GM18498 (cell line): ENCODE data around the gene P2RX6.

Experiments used
- ATAC-seq: cut with Tn5 transposase; IDR thresholded peaks from one replicate; pipeline ENCODE4 v1.9.1; 2021; ENCODE audit warnings: mild to moderate bottlenecking, moderate library complexity; ENCODE audit not compliant: unreplicated experiment

P2RX6 gene

DNA sequence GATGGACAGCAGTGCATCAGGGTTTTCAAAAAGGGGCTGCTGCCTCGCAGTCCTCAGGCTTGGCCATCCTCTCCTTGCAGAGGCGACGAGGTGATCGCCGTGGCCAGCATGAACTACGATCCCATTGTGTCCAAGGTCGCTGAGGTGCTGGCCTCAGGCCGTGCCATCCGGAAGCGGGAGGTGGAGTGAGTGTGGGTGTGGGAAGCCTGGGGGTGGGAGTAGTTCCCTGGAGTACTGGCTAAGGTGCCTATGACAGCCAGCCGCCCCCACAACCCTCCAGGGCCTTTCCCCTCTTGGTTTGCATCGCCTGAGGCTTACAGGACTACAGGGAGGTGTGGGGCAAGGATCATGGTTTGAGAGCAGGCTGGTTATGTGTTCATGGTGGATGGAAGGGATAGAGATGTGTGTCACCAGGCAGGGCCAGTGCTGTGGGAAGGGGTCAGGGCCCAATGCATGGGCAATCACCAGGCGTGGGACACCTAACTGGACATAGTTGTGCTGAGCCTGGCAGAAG, 35.0 kb upstream of the P2RX6 start:
- no peak for ATAC-seq

DNA sequence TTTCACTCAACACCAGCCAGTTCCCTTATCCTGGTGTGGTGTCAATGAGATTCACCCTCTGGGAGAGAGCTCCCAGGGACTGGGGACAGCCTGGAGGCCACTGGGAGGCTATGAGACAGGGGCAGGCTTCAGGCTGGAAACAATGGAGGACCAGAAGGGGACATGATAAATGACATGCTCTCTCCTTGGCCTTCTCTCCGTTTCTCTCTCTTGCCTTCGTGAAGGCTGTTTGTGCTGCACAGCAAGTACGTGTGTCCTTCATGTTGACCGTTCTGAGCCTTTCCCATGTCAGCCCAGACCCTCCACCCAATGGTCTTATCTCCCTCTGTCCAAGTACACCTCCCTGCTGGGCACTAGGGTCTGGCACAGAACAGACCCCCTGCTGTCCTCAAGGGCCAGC, 34.4 kb upstream of the P2RX6 start:
- no peak for ATAC-seq

DNA sequence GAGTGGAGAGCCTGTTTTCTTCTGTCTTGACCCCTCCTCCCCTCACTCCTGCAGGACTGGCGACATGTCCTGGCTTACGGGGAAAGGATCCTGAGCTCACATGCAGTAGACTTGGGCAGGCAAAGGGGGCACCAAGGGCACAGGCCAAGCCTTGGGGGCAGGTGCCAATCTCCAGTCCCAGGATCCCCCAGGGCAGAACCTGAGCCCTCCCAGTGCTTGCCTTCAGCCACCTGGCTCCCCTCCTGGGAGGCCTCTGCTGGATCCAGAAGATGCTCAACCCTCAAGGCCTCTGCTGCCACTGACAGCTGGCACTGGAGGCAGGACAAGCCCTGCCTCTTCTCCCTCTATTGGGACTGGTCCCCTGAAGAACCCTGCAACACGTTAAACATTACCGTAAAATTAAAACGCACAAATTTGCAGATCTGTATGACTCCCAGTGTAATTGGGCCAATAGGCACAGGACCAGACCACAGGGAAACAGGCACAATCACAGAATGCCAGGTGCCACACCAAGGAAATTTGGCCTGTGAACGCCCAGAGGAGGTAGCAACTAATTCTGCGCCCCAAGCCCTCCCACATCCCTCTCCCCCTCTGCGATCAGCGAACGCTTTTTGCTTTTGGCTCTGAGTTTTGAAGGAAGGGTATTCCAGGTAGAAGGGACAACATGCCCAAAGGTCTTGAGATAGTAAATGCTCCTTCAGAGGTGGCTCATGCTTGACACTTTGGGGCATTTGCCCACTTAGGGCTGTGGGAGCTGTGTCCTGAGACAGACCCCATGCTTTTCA, 33.8 kb upstream of the P2RX6 start:
- ATAC-seq, result no peak

DNA sequence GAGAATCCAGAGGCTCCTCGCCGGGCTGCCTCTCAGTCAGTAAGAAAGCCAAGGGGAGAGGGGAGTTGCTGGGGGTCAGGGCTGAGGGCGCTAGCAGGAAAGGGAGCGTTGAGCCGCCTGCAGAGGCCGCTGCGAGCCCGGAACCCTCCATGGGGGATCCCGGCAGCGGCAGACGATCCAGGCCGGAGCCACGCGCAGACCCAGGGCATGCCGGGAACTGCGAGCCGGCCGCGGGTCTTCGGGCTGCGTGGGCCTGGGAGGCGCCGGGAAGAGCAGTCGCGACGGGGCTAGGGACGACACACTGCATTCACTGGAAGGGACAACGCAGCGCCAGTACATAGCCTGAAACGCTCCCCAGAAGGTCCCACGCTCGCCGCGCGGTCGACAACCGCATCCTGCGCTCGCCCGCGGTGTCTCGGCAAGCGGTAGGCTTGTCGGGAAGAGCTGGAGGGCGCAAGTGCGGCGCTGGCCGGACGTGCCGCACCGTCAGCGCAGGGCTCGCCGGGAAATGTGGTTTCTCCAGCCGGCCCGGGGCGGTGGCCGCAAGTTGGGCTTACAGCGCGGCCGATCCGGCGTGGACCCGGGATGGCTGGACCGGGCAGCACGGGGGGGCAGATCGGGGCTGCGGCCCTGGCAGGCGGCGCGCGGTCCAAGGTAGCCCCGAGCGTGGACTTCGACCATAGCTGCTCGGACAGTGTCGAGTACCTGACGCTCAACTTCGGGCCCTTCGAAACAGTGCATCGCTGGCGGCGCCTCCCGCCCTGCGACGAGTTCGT, 33.0 kb upstream of the P2RX6 start, which contains the start of gene LZTR1:
LZTR1 (plus strand) TSS at position 511 of the 776 bp plus-strand sequence; CDS start at position 586, 75 bp downstream.
- ATAC-seq, result peak; percentile 80

DNA sequence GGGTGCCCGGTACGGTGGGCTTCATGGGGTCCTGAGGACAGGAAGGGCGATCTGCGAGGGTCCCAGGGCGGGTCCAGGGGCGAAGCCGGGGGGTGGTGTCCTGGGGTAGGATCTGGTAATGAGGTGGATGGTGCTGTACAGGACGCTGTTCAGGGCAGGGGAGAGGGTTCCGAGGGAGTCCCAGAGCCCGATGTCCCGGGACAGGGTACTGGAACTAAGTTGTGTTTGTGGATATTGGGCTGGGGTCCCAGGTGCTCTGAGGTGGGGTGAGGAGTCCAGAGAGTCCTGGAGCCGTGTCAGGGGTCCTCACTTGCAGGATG, 32.4 kb upstream of the P2RX6 start:
- peak; percentile 12 for ATAC-seq

DNA sequence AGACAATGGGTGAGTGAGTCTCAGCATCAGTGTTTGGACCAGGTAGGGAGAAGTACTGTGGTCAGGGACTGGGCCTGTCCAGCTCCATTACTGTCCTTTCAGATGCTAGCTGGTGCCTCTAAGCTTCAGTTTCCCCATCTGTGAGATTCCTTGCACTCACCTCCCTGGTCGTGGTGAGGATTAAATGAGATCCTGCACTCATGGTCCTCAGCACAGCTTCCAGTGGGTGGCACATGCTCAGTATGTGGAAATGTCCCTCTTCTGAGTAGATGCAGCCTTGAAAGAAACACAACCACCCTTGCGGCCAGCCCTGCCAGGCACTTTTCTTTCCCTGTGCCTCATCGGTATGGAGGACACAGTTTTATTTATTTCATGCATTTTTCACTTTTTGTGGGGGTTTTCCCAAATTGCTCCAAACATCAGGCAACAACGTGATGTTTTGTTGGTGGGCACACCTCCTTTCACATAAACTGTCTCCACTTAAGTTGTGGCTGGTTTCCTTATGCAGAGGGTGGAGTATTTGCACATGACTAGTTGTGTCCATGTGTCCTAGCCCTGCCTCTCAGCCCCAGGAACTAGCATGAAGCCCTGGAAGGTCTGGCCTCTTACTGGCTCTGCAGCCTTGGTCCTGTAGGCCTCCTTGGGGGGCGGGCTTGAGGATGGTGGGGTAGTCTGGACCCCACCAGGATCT, 31.7 kb upstream of the P2RX6 start:
- ATAC-seq, result no peak

DNA sequence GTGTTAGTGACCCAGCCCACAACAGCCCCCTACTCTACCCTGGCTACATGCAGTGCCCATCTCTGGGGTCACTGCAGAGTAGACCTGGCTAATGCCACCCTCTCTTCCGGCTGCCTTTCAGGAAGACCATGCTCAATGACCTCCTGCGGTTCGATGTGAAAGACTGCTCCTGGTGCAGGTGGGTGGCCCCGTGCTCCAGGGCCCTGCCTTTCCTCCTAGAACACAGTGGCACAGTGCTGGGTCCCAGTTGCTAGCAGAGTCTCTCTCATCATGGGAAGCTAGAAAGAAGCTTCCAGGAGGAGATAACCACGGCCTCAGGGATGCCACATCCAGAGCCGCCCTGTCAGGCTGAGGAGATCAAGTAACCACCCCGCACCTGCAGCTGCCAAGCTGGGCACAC, 29.2 kb upstream of the P2RX6 start:
- ATAC-seq, result no peak

DNA sequence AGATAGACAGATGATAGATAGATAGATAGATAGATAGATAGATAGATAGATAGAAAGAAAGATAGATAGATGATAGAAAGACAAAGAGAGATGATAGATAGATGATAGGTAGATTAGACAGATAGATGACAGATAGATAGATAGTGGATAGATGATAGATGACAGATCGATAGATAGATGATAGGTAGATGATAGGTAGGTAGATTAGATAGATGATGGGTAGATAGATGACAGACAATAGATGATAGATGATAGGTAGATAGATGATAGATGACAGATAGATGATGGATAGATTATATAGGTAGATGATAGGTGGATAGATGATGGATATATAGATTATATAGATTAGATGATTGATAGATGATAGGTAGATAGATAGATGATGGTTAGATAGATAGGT, 28.6 kb upstream of the P2RX6 start:
- no peak for ATAC-seq

DNA sequence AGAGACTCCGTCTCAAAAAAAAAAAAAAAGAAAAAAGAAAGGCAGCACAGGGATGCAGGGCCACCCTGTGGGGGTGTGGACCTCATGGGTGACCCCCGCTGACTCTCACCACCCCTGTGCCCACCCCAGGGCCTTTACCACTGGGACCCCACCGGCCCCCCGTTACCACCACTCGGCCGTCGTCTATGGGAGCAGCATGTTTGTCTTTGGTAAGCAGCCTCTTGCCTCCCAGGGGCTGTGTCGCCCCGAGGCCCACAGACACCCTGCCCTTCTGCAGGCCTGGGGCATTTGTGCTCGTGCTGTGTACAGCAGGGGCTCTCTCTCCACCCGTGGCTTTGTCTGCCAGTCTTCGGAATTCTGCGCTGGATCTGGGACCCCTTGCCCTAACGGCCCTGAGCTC, 27.6 kb upstream of the P2RX6 start:
- no peak for ATAC-seq

DNA sequence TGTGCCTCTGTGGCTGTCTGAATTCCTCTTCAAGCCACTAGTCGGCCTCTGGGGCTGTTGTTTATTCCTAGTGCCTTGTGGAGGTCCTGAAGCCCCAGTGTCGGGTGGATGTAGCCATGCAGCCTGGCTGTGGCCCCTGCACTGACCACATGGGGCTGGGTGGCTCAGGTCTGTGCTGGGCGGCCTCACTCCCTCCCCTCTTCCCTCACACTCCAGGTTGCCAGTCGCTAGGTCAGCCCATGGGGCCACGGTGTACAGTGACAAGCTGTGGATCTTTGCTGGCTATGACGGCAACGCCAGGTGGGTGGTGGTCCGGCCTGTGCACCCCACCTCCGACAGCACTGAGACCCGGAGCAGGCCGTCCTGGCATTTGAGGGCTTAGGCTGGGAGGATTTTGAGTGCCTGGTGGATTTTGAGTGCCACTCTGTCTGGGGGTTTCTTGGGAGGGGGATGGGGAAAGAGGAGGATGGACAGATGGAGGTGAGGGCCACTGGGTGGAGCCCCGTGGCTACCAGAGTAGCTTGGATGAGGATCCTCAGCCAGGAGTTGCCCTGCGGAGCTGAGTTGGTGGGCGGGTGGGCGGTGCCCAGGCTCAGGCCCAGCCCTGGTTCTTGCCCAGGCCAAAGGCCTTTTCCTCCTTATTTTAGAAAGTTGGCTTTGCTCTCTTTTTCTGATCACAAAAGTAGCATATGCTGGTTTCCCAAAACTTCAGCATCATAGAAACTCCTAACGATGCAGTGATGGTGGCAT, 26.2 kb upstream of the P2RX6 start:
- no peak for ATAC-seq

DNA sequence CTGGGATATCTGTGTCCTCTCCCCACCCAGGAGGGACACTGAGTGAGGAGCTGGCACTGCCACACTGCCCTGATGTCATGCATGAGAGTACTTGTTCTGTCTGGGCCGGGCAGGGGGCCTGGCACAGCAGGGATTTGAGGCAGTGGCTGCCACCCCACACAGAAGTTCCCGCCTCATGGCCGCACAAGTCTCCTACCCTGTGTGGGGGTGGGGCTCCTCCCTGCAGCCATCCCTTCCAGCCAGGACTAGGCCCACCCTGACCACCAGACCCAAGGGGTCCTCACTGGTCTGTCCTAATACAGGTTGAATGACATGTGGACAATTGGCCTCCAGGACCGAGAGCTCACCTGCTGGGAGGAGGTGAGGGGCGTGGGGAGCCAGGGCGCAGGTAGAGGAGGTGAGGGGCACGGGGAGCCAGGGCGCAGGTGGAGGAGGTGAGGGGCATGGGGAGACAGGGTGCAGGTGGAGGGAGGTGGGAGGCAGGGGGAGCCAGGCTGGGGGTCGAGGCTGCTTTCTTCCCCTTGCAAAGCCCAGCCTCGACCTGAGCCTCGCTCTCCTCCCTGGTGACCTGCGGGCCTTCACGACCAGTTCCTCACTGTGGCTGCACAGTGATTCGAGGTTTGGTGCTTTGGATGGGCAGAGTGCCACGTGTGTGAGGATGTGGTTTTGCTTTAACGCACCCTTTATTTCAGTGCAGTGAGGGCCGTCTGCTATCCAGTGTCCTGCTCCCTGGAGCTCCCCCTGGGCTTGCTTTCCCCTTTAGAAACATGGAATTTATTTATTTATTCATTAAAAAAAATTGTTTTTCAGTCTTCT, 25.4 kb upstream of the P2RX6 start:
- no peak for ATAC-seq

DNA sequence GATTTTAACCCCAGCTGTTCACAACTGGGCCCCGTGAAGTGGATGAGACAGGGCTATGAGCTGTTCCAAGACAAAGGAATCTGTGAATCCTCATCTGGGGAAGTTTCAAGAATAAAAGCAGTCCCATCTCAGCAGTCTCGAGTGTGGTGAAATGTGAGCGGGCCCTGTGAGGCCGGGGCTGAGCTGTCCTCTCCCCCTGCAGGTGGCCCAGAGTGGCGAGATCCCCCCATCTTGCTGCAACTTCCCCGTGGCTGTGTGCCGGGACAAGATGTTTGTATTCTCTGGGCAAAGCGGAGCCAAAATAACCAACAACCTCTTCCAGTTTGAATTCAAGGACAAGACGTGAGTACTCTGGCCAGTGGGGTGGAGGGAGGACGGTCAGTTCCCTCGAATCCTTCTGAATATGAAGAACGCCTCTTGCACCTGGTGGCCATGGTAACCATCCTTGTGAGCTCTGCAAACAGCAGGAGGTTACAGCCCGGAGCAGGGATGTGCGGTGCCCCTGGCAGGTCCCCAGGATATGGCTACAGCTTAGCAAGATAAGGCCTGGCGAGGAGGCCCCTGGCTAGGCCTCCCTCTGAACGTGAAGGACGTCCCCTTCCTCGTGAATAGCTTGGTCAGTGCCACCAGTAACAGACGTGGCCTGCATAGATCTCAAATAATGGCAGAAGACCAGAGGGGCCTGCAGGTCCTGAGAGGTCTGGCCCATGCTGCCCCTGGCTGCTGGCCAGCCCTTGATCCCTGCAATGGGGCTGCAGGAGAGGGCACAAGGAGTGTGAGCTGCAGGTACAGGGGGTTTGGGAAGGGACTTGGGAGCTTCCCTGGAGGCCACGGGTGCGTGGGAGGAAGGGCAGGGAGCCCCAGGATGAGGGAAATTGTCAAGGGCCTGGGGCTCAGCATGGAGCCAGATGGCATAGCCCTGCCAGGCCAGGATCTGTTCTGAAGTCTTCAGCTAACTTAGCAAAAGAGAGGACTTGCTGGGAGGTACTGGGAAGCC, 24.5 kb upstream of the P2RX6 start:
- ATAC-seq, result no peak

DNA sequence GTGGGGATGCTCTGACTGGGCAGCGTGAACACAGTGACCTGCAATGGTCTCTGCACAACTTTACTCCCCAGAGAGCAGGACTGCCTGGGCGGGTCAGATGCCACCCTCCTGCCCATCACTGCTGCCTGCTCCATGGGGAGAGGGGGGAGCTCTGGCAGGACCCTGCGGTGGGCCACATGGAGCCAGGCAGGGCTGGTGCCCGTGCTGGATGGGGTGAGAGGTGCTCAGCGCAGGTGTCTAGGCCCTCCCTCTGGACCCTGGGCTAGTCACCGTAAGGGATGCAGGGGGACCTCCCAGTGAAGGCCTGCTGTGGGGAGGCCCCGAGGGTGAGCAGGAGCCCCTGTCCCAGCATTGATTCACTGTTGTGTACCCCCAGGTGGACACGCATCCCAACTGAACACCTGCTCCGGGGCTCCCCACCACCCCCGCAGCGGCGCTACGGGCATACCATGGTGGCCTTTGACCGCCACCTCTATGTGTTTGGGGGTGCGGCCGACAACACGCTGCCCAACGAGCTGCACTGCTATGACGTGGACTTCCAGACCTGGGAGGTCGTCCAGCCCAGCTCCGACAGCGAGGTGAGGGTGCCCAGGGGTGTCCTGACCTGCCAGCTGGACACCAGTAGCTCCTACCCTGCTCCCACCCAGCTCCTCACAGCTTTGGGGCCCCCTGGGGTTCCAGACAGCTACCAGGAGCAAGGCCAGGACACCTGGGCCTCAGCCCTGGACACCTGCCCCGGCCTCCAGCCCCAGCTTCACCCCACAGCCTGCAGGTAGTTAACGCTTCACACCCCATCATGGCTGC, 23.5 kb upstream of the P2RX6 start:
- no peak for ATAC-seq

DNA sequence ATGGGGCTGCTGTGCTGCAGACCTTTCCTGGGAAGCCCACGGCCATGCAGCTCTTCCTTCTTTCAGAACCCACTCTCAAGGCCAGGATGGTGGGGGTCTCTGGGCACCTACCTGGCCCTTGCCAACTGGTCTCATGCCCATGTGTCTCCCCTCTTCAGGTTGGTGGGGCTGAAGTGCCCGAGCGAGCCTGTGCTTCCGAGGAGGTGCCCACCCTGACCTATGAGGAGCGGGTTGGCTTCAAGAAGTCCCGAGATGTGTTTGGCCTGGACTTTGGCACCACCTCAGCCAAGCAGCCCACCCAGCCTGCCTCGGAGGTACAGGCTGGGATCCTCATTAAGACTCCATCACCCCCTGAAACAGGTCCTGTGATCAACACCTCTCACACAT, 22.9 kb upstream of the P2RX6 start:
- no peak for ATAC-seq

DNA sequence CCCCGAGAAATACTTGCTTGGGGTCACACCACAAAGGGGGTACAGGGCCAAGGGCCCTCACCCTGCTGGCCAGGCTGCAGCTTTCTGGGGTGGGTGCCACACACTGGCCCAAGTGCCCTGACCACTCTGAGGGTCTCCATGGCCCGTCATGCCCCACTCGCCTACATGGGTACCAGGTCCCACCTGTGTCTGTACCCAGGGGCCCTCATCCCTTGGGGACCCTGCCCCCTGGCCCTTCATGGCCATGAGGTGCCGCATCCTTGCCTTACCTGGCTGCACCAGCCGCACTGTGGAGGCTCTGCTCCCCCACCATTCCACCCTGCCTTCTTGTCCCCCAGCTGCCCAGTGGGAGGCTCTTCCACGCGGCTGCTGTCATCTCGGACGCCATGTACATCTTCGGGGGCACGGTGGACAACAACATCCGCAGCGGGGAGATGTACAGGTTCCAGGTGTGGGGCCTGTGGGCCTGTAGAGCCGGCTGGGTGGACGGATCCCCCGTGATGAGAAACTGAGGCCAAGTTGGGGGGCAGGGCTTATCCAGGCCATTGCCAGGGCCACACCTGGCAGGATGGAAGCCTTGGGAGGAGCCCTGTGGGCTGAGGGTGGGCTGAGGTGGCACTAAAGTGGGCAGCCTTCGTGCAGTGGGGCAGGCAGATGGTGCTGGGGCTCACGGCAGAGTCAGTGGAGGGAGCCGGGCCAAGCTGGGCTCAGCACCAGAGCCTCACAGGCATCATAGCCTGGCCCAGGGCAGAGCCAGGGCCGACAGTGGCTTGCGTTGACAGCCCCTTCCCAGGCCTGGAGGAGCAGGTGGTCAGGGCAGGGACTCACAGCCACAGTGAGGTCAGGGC, 22.3 kb upstream of the P2RX6 start:
- no peak for ATAC-seq

DNA sequence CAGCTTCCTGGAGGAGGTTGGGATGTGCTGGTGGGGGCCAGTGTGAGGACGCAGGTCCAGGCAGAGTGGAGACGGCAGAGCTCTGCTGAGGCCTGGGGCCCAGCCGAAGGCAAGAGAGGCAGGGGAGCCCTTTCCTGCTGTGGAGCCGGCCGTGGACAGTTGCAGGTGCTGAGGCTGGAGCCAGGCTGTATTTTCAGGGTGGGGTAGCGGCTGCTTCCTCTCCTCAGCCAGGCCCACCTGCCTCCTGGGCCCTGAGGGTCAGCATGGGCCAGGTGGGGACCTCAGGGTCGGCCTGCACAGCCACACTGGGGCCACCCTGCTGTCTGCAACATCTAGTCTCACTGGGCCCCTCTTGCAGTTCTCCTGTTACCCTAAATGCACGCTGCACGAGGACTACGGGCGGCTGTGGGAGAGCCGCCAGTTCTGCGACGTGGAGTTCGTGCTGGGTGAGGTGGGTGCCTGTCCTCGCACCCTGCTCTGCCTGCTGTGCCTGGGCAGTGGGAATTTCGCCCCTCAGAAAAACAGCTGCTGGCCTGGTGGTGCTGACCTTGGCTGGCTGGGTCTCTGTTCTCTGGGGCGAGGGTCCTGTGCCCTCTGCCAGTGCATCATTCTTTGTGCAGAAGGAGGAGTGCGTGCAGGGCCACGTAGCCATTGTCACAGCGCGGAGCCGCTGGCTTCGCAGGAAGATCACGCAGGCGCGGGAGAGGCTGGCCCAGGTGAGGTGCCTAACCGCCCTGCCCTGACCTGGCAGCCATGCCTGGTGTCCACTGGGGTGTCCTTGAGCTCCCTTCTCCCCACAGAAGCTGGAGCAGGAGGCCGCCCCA, 21.4 kb upstream of the P2RX6 start:
- ATAC-seq, result no peak
